ENCODE results near the gene MKNK1.
A peak's percentile ranks its signal among the peaks of the same experiment; 100 is the strongest.

GRCh38 chr1:46532498-46533178 lies 71.4 kb downstream of the MKNK1 start:
- TF ChIP-seq, protein P1, sequence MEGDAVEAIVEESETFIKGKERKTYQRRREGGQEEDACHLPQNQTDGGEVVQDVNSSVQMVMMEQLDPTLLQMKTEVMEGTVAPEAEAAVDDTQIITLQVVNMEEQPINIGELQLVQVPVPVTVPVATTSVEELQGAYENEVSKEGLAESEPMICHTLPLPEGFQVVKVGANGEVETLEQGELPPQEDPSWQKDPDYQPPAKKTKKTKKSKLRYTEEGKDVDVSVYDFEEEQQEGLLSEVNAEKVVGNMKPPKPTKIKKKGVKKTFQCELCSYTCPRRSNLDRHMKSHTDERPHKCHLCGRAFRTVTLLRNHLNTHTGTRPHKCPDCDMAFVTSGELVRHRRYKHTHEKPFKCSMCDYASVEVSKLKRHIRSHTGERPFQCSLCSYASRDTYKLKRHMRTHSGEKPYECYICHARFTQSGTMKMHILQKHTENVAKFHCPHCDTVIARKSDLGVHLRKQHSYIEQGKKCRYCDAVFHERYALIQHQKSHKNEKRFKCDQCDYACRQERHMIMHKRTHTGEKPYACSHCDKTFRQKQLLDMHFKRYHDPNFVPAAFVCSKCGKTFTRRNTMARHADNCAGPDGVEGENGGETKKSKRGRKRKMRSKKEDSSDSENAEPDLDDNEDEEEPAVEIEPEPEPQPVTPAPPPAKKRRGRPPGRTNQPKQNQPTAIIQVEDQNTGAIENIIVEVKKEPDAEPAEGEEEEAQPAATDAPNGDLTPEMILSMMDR (IDR thresholded peaks at IDR 0.05; ENCODE audit: low read depth, low read length, poor library complexity, severe bottlenecking), result peak; percentile 51
- TF ChIP-seq EZH2phosphoT487 (IDR thresholded peaks at IDR 0.05; ENCODE audit: borderline replicate concordance, low read length), result no peak

Measured in DOHH2 (cell line).